ENCODE measurements around the gene FCER1G. TPM values are rescaled to one million over a fixed set of nuclear protein-coding genes. Genes with fewer than 3 reads are reported as not detected.
A peak's percentile ranks its signal among the peaks of the same experiment; 100 is the strongest.

The FCER1G gene
- 1,000 to 10,000 TPM; 1,827 to 3,702 (median 3,300) TPM for polyA plus RNA-seq

DNA sequence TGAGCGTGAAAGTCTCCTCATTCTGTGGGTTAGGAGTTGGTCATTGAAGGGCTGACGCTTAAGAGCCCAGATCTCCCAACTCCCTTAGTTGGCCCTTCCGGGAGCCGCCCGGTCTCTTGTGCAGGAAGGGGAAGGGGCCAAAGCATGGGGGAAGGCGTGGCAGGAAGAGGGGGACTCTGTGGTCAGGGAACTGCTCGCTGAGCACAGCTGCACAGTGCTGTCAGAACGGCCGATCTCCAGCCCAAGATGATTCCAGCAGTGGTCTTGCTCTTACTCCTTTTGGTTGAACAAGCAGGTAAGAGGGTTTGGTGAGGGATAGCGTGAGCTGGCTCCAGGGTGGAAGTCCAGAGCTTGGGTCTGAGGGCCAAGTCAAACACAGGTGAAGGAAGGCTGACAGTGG is at the start of gene FCER1G:
Gene FCER1G, plus strand, starts transcription at position 220 of the 400 bp plus-strand sequence. Its CDS starts 27 bp downstream, at position 247.
- H3K4me3 Mint-ChIP-seq = peak within 1 kb of the TSS; percentile 92 to 98 (median 97)
- peak within 1 kb of the TSS; percentile 96 to 100 (median 98) for H3K27ac Mint-ChIP-seq
- H3K27me3 Mint-ChIP-seq (ENCODE audit: low read depth in 3 of 3) = peaks cover 0 to 14% (median 11%) of the 10 kb centered on the region in 3 donors
- H3K36me3 Mint-ChIP-seq = peaks cover 26 to 62% (median 32%) of the 10 kb centered on the region in 3 donors
- DNase-seq = peak; percentile 45 to 50 (median 45)
- H3K9me3 Mint-ChIP-seq = no peaks in the 10 kb centered on the region
- peaks cover 63 to 71% of the 10 kb centered on the region in 2 donors for H3K4me1 Mint-ChIP-seq

- H3K9me3 Mint-ChIP-seq = no peaks in the 10 kb centered on the region
- peak; percentile 94 to 95 (median 94) for DNase-seq
- H3K4me3 Mint-ChIP-seq = peak within 1 kb of the TSS; percentile 89 to 96 (median 93)
- peaks cover 49 to 66% of the 10 kb centered on the region in 2 donors for H3K4me1 Mint-ChIP-seq
- H3K27ac Mint-ChIP-seq = peak within 1 kb of the TSS; percentile 95 to 99 (median 98)
- peaks cover 2 to 18% (median 4%) of the 10 kb centered on the region in 3 donors for H3K36me3 Mint-ChIP-seq
- peaks cover 0 to 12% (median 8%) of the 10 kb centered on the region in 3 donors for H3K27me3 Mint-ChIP-seq (ENCODE audit: low read depth in 3 of 3)
Measured at GRCh38 chr1:161165742-161166668, 49.1 kb upstream of the FCER1G start, which contains the start of gene PPOX. TSS of gene PPOX (plus strand) at chr1:161166426. CDS start at chr1:161166848, 422 bp downstream.

DNA sequence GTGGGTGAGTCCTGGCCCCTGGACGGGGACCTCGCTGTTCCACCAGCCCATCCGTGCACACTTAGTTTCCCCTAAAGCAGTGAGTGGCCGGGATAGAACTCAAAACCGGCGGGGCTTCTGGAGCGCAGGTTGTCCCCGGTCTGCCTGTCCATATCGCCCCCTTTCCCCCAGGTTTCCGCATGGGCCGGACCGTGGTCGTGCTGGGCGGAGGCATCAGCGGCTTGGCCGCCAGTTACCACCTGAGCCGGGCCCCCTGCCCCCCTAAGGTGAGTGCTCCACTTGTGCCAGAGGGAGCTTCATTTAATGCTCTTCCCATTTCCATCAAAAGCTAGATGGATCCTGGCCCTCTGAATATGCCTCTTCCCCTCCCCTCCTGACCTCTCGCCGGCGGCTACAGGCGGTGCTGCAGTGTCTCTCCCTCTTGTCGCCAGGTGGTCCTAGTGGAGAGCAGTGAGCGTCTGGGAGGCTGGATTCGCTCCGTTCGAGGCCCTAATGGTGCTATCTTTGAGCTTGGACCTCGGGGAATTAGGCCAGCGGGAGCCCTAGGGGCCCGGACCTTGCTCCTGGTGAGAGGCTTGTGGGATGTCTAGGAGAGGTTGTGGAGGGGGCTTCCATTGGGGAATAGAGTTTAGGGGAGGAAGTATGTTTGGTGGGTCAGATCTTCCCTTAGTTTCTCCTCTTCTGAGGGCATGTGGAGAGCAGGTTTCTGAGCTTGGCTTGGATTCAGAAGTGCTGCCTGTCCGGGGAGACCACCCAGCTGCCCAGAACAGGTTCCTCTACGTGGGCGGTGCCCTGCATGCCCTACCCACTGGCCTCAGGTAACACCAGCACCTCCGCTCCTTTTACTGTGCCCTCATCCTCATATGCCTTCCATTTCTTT is 48.2 kb upstream of the FCER1G start:
- peak overlapping the region; percentile 89 to 96 (median 93) for H3K4me3 Mint-ChIP-seq
- peak overlapping the region; percentile 95 to 99 (median 98) for H3K27ac Mint-ChIP-seq
- H3K36me3 Mint-ChIP-seq = peaks cover 7 to 27% (median 9%) of the 10 kb centered on the region in 3 donors
- H3K27me3 Mint-ChIP-seq (ENCODE audit: low read depth in 3 of 3) = peaks cover 0 to 12% (median 9%) of the 10 kb centered on the region in 3 donors
- H3K4me1 Mint-ChIP-seq = peaks cover 48 to 57% of the 10 kb centered on the region in 2 donors
- DNase-seq = no peak
- H3K9me3 Mint-ChIP-seq = no peaks in the 10 kb centered on the region

DNA sequence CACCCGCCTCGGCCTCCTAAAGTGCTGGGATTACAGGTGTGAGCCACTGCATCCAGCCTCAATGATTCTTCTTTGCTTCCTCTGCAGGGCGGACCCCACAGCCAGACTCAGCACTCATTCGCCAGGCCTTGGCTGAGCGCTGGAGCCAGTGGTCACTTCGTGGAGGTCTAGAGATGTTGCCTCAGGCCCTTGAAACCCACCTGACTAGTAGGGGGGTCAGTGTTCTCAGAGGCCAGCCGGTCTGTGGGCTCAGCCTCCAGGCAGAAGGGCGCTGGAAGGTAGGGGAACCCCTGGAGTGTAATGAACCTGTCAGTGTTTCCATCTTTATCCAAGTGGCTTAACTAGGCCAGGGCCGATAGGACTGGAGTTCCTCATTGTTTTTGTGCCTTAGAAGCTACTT is 46.2 kb upstream of the FCER1G start:
- H3K27me3 Mint-ChIP-seq (ENCODE audit: low read depth in 3 of 3) = peaks cover 0 to 11% (median 7%) of the 10 kb centered on the region in 3 donors
- H3K27ac Mint-ChIP-seq = peak overlapping the region in 1 of 6 donors; percentile 43
- H3K36me3 Mint-ChIP-seq = peaks cover 10 to 38% (median 20%) of the 10 kb centered on the region in 3 donors
- H3K4me1 Mint-ChIP-seq = peaks cover 40 to 51% of the 10 kb centered on the region in 2 donors
- peak overlapping the region in 1 of 5 donors; percentile 41 for H3K4me3 Mint-ChIP-seq
- H3K9me3 Mint-ChIP-seq = no peaks in the 10 kb centered on the region
- no peak for DNase-seq

DNA sequence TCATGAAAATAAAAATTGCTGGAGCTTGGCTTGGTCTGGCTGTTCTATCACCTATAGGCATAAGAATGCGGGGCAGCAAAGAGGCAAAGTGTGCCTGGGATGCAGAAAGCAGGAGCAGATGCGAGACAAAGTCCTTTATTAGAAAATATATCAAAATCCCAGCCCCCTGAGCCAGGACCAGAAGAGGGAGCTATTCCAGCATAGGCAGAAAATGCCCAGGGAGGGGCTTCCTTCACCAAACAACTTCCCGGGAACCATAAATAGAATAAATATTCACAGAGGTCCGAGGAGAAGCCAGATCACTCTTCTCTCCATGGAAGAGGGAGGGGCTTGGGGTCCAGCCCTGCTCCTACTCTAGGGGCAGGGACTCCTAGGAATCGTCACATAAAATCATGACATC is 43.9 kb upstream of the FCER1G start:
- Mint-ChIP-seq H3K4me1 (peaks cover 40 to 51% of the 10 kb centered on the region in 2 donors), H3K27me3 (ENCODE audit: low read depth in 3 of 3) (peaks cover 0 to 4% (median 4%) of the 10 kb centered on the region in 3 donors), H3K9me3 (no peaks in the 10 kb centered on the region), H3K27ac (peak overlapping the region in 3 of 6 donors; percentile 48 to 66 (median 66)), H3K4me3 (no peak overlapping the region), H3K36me3 (peaks cover 15 to 41% (median 23%) of the 10 kb centered on the region in 3 donors)
- DNase-seq = no peak

DNA sequence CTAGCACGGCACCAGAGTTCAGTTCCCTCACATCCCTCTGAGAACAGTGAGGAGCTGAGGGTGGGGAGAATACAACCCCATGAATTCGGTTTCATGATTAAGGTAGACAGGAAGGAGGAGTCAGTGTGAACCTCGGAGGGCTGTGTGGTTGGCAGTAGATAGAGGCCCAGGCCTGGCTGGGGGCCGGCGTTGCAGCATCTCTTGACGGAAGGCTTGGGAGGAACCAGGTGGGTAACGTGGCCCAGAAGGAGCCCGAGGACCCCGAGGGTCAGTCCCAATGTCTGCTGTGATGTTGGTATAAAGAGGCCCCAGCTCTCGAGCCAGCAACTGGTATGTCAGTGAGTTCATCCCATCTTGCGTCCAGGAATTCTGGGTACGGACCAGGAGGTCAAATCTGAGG is 43.4 kb upstream of the FCER1G start:
- DNase-seq = no peak
- H3K27ac Mint-ChIP-seq = peak overlapping the region in 2 of 6 donors; percentile 53 to 71
- H3K4me1 Mint-ChIP-seq = peaks cover 40 to 51% of the 10 kb centered on the region in 2 donors
- no peak overlapping the region for H3K4me3 Mint-ChIP-seq
- H3K36me3 Mint-ChIP-seq = peaks cover 15 to 41% (median 23%) of the 10 kb centered on the region in 3 donors
- no peaks in the 10 kb centered on the region for H3K9me3 Mint-ChIP-seq
- H3K27me3 Mint-ChIP-seq (ENCODE audit: low read depth in 3 of 3) = peaks cover 0 to 1% (median 0%) of the 10 kb centered on the region in 3 donors

DNA sequence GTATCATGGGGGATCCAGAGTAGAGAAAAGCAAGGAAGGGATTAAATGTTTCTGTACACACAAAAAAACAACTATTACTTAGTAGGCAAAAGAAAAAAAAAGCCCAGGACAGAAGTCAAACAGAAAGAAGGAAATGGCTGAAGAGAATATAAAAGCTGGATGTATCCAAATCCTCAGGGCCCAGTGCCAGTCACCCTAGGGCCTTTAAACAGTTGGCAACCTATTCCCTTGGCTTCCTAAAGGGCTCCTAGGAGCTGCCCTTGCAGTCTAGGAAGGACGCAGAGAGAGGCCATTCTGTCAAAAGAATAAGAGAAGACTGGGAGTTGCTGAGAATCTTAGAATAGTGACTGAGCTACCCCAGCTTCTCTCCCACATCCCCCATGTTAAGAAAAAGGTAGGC is 42.7 kb upstream of the FCER1G start:
- H3K4me1 Mint-ChIP-seq = peaks cover 40 to 51% of the 10 kb centered on the region in 2 donors
- H3K9me3 Mint-ChIP-seq = no peaks in the 10 kb centered on the region
- H3K27ac Mint-ChIP-seq = peak overlapping the region in 4 of 6 donors; percentile 8 to 64 (median 34)
- DNase-seq = no peak
- peaks cover 0 to 1% (median 0%) of the 10 kb centered on the region in 3 donors for H3K27me3 Mint-ChIP-seq (ENCODE audit: low read depth in 3 of 3)
- peaks cover 15 to 41% (median 23%) of the 10 kb centered on the region in 3 donors for H3K36me3 Mint-ChIP-seq
- H3K4me3 Mint-ChIP-seq = no peak overlapping the region

GRCh38 chr1:161172776-161173376 is 42.2 kb upstream of the FCER1G start:
- Mint-ChIP-seq H3K9me3 (no peaks in the 10 kb centered on the region), H3K36me3 (peaks cover 15 to 41% (median 23%) of the 10 kb centered on the region in 3 donors)

GRCh38 chr1:161173711-161174110 is 41.4 kb upstream of the FCER1G start:
- no peak for DNase-seq
- H3K36me3 Mint-ChIP-seq = peaks cover 15 to 41% (median 23%) of the 10 kb centered on the region in 3 donors
- H3K4me3 Mint-ChIP-seq = no peak overlapping the region
- peak overlapping the region in 2 of 6 donors; percentile 43 to 53 for H3K27ac Mint-ChIP-seq
- no peaks in the 10 kb centered on the region for H3K9me3 Mint-ChIP-seq
- H3K4me1 Mint-ChIP-seq = peaks cover 40 to 53% of the 10 kb centered on the region in 2 donors
- peaks cover 0 to 1% (median 0%) of the 10 kb centered on the region in 3 donors for H3K27me3 Mint-ChIP-seq (ENCODE audit: low read depth in 3 of 3)

More at GRCh38 chr1:161172776-161173376, 42.2 kb upstream of the FCER1G start:
- H3K4me3 Mint-ChIP-seq = no peak overlapping the region
- peaks cover 40 to 51% of the 10 kb centered on the region in 2 donors for H3K4me1 Mint-ChIP-seq
- H3K27ac Mint-ChIP-seq = peak overlapping the region in 3 of 6 donors; percentile 9 to 59 (median 25)
- H3K27me3 Mint-ChIP-seq (ENCODE audit: low read depth in 3 of 3) = peaks cover 0 to 1% (median 0%) of the 10 kb centered on the region in 3 donors
- DNase-seq = no peak

- H3K27ac Mint-ChIP-seq = peak overlapping the region in 4 of 6 donors; percentile 42 to 100 (median 75)
- no peaks in the 10 kb centered on the region for H3K9me3 Mint-ChIP-seq
- DNase-seq = no peak
- peaks cover 0 to 1% (median 0%) of the 10 kb centered on the region in 3 donors for H3K27me3 Mint-ChIP-seq (ENCODE audit: low read depth in 3 of 3)
- peak overlapping the region in 4 of 5 donors; percentile 17 to 100 (median 62) for H3K4me3 Mint-ChIP-seq
- peaks cover 45 to 58% of the 10 kb centered on the region in 2 donors for H3K4me1 Mint-ChIP-seq
- peaks cover 15 to 38% (median 23%) of the 10 kb centered on the region in 3 donors for H3K36me3 Mint-ChIP-seq
Measured at GRCh38 chr1:161174911-161175310, 40.2 kb upstream of the FCER1G start.

DNA sequence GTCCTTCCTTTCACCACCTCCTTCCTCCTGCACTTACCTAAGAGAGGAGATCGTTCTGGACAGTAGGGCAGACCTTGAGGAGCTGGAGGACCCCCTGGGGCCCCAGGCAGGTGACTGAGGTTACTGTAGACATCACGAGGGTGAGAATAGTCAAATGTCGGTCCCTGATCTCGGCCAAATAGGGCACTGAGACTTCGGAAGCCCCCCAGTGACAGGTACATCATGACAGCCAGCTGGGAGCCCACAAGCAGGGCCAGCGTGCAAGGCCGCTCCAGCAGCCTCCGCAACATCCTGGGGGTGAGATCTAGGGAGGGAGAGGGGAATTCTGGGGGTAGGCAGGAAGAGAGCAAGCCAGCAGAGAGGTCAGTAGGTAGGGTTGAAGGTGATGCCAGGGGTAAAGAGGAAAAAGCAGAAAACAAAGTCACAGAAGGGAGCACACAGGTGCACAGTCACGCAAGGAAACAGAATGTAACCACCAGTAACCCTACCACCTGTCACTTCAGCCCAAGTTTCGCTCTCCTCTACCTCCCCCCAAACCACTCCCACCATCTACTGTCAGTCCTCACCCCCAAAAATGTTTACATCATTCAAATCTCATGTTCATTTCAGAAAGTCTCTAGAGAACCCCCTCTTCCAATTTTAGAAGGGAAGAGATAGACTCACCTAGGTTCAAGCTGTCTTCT is 39.2 kb upstream of the FCER1G start:
- no peak for DNase-seq
- Mint-ChIP-seq H3K27ac (peak overlapping the region; percentile 98 to 100 (median 99)), H3K27me3 (ENCODE audit: low read depth in 3 of 3) (peaks cover 0 to 1% (median 0%) of the 10 kb centered on the region in 3 donors), H3K9me3 (no peaks in the 10 kb centered on the region), H3K36me3 (peaks cover 12 to 35% (median 25%) of the 10 kb centered on the region in 3 donors), H3K4me1 (peaks cover 55 to 68% of the 10 kb centered on the region in 2 donors), H3K4me3 (peak overlapping the region; percentile 94 to 100 (median 100))

DNA sequence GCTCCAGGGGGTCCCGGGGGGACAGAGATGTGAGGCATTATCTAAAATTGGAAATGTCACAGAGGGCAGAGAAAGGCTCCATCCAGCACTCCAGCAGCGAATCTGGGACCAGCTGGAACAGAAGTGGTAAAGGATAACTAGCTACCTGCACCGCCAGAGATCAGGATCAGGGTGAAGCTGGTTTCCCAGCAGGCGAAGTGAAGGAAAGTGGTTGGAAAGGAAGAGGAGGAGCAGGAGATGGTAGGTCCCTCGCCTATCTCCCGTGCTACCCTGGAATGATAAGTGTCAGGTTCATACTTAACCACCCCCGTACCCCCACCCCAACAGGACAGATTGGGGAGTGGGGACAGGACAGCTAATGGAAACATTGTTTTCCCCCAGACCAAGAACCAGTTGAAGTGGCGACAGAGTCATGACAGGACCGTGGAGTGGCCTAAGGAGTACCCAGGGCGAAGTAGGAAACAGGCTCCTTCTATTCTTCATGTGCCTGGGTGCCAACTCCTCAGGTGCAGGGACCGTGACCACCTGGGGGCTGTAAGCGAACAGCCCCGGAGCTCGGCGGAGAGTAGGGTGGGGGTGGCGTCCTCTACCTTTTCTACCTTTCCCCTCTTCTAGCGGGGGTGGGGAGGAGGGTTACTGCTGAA is 38.5 kb upstream of the FCER1G start:
- H3K9me3 Mint-ChIP-seq = no peaks in the 10 kb centered on the region
- H3K4me3 Mint-ChIP-seq = peak overlapping the region; percentile 94 to 100 (median 100)
- H3K27ac Mint-ChIP-seq = peak overlapping the region; percentile 98 to 100 (median 99)
- H3K4me1 Mint-ChIP-seq = peaks cover 57 to 75% of the 10 kb centered on the region in 2 donors
- no peak for DNase-seq
- no peaks in the 10 kb centered on the region for H3K27me3 Mint-ChIP-seq (ENCODE audit: low read depth in 3 of 3)
- H3K36me3 Mint-ChIP-seq = peaks cover 9 to 29% (median 21%) of the 10 kb centered on the region in 3 donors

Measured in immature natural killer cell (primary cell).